ENCODE results near the gene LGR6.

Gene LGR6

GRCh38 chr1:202199040-202199889 is 5.7 kb downstream of the LGR6 start:
- DNase-seq = no peak

DNA sequence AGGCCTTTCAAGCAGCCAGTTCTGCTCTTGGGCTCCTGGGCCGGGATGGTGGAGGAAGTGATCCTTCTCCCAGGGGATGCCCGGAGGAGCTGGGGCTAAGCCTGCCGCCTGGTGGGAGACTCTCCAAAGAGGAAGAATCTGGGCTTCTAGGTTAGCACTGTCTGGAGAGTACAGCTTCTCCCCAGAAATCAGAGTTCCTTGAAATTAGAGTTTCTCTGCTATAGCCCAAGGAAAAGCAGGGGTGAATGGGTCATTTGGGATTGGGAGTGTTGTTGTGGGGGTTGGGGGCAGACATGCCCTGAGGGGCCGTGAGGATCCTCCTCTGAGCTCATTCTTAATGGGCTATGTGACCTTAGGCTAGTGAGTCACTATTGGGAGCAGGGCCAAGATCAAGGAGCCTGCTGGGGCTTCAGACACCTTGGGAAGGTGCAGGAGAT is 6.5 kb downstream of the LGR6 start:
- DNase-seq = no peak

- no peak for DNase-seq
Measured at GRCh38 chr1:202200669-202201068, 7.1 kb downstream of the LGR6 start.

DNA sequence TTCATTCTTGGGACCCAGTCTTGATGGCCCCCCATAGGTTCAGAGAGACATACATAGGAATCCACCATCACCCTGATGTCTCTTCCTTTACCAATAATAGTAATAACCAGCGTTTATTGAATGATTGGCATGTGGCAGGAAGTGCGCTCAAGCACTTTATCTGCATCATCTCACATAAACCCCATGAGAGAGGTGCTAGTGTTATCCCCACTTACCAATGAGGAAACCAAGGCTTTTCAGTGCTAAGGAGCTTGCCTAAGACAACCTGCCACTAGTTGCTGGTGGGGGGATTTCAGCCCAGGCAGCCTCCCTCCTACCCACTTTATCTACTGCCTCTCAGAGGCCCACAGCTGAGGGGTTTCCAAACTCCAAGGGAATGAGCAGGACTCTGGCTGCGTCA is 7.7 kb downstream of the LGR6 start:
- no peak for DNase-seq

GRCh38 chr1:202201971-202202370 is 8.4 kb downstream of the LGR6 start:
- no peak for DNase-seq

GRCh38 chr1:202202500-202203168 is 9.0 kb downstream of the LGR6 start:
- no peak for DNase-seq

DNA sequence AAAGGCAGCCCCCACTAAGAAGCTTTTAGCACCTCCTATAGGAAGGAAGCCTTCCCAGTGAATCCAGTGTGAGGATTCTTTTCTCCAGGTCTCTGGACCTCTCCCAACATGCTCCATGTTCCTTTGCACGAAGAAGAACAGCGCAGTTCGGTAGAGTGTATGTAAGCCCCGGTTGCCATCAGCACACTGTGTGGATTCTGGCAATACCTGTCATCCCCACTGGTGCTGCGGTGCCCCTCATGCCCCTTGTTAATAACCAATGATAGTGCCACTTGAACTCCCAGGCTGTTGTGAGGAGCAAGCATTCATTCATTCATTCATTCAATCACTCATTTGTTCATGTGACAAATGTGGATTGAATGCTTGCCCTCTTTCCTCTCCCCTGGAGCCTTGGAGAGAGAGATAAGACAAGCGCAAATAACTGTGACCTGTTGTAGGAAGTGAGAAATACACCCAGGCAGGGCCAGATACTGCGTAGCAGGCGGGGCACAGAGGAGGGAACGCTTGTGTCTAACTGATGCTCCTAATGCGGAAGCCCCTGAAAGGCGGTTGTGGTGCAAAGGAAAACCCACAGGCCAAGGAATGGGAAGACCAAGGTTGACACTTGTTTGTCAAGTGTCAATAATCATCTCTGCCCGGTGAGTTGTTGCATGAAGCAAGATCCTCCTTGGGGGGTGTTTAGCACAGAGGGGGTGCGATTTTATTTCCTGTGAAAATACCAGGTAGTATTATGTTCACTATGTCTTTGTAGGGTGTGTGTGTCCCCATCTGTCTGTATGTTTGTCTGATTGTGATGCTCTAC is 9.8 kb downstream of the LGR6 start:
- DNase-seq = no peak

DNA sequence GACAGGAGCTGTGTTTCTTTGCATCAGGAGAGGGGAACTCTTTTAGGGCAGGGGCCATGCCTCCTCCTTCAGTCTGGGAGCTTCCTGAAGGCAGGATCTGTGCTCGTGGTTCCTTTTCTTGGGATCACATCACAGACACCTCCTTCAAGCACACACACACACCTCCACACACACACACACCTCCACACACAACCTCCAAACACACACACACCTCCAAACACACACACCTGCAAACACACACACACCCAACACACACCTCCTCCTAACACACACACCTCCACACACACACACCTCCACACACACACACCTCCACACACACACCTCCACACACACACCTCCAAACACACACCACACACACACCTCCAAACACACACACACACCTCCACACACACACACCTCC is 10.5 kb downstream of the LGR6 start:
- DNase-seq = no peak

GRCh38 chr1:202205523-202206190 is 12.1 kb downstream of the LGR6 start:
- no peak for DNase-seq

DNA sequence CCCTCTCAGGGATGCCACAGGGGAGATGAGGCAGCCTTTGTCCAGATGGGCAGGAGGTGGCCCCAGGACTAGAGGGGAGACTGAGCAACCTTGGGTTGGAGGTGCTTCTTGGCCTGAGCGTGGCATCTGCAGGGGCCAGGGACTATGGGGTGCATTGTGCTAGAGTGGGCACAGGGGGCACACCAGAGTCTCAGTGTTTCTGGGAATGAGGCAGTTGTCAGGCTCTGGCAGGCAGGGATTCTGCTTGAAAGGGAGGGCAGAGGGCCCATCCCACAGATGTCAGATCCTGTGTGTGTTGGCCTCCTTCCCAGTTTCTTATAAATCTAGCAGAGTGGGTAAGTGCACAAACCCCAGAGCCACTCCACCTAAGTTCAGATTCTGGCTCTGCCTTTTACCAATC is 13.7 kb downstream of the LGR6 start:
- DNase-seq = peak; percentile 65

DNA sequence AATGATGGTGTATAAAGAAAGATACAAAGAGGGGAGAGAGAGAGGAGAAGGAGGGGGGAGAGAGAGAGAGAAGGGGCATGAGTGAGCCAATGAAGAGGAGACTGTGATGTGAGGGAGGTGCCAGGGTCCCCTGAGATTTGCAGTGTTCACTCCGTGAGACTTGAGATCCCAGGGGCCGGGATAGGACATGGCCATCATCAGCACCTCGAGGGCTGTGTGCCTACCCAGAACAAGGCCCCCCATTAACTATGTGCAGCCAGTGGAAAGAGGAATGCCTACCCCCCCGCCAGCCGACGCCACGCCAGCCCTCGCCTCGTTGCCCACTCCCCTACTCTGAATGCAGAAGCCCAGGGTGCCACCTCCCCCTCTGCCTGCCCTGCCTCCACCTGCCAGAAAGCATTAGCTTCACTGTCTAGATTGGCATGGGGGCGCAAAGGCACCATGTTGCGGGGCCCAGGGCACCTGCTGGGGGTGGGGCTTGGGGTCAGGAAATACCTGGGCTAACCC is 14.8 kb downstream of the LGR6 start:
- DNase-seq = no peak

DNA sequence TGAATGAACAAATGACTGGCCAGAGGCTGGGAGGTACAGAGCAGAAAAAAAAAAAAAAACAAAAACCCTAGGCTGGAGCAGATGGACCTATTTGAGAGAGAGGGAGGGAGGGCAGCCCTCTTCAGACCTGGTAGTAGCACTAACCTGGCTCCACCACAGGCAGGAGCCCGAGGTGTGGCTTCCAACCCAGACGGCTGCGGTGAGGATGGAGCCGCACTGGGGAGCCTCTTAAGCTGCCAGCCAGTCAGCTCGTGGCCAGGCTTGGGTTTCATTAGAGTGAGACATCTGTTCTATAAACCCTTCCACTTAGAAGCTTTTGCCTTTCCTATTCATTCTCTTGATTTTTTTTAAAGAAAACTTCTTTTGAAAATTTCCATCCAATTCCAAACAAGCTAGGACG is 16.8 kb downstream of the LGR6 start:
- DNase-seq = peak; percentile 57

GRCh38 chr1:202210969-202211368 is 17.4 kb downstream of the LGR6 start:
- DNase-seq = no peak

GRCh38 chr1:202212787-202213186 is 19.2 kb downstream of the LGR6 start:
- no peak for DNase-seq

GRCh38 chr1:202213361-202214088 is 19.9 kb downstream of the LGR6 start:
- no peak for DNase-seq

DNA sequence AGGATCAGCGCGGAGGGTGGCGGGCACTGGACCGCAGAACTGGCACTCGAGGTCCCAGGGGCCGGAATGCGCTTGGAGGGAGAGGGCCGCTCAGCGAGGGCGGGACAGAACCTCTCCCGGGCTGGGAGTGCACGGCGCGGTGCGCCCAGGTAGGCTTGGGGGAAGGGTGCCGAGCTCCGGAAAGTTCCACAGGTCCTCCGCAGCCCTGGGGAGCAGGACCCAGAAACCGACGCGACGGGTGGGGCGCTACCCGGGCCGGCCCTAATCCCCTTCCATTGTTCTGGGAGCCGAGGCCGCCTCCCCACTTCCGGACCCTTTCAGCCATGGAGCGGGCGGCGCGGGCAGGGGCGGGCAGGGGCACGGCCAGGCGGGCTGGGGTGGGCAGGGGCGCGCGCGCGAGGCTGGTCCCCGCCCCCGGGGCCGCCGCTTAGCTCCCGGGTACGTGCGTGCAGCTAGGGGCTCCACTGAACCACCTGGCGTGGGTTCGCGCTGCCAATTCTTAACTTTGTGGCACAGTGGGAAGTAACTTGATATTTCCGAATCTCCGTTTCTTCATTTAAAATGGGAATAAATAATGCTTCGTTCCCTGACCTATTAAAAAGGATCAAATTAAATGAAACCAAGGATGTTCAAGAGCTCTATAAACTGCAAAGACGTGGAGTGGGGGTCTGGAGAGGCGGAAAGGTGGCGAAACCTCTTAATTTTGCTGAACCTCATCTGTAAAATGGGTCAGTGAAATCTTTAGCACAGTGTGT is 20.7 kb downstream of the LGR6 start:
- DNase-seq = peak; percentile 25

- DNase-seq = no peak
Measured at GRCh38 chr1:202215472-202216130, 22.0 kb downstream of the LGR6 start.

GRCh38 chr1:202216691-202217090 is 23.1 kb downstream of the LGR6 start:
- no peak for DNase-seq

GRCh38 chr1:202217516-202217915 is 23.9 kb downstream of the LGR6 start:
- no peak for DNase-seq

- DNase-seq = no peak
Measured at GRCh38 chr1:202217951-202218350, 24.4 kb downstream of the LGR6 start.

- no peak for DNase-seq
Measured at GRCh38 chr1:202220733-202221132, 27.1 kb downstream of the LGR6 start.

All from femur (tissue), 1 donor.